Islet of Langerhans (tissue), 1 donor: ENCODE data around the gene FIGLA.
"Not testable (repeated sequence)": the region's sequence is repeated elsewhere in the genome, so short reads cannot be mapped to it uniquely, and the experiment has no call there.

Source experiments
- FAIRE-seq: peaks from one replicate; lab custom pipeline; 2011; peaks lifted over from hg19 to GRCh38; lab: Jason Lieb, UNC

Gene FIGLA

GRCh38 chr2:70807828-70808118 is 17.3 kb upstream of the FIGLA start:
- no peak for FAIRE-seq

- FAIRE-seq: no peak
Measured at GRCh38 chr2:70807102-70807827, 16.8 kb upstream of the FIGLA start.

- FAIRE-seq: no peak
Measured at GRCh38 chr2:70806620-70807019, 16.2 kb upstream of the FIGLA start.

GRCh38 chr2:70806013-70806412 is 15.6 kb upstream of the FIGLA start:
- no peak for FAIRE-seq

GRCh38 chr2:70801607-70802263 is 11.3 kb upstream of the FIGLA start:
- no peak for FAIRE-seq

- FAIRE-seq: no peak
Measured at GRCh38 chr2:70799706-70800105, 9.3 kb upstream of the FIGLA start.

- not testable (repeated sequence) for FAIRE-seq
Measured at GRCh38 chr2:70797996-70798395, 7.6 kb upstream of the FIGLA start.

GRCh38 chr2:70797506-70797905 is 7.1 kb upstream of the FIGLA start:
- no peak for FAIRE-seq

GRCh38 chr2:70796262-70796661 is 5.8 kb upstream of the FIGLA start:
- no peak for FAIRE-seq

- no peak for FAIRE-seq
Measured at GRCh38 chr2:70795164-70795995, 4.9 kb upstream of the FIGLA start.

GRCh38 chr2:70793450-70793849 is 3.0 kb upstream of the FIGLA start:
- no peak for FAIRE-seq

GRCh38 chr2:70789304-70790135 is 923 bp downstream of the FIGLA start:
- FAIRE-seq: no peak

- FAIRE-seq: no peak
Measured at GRCh38 chr2:70785137-70785911, 5.1 kb downstream of the FIGLA start.

- FAIRE-seq: no peak
Measured at GRCh38 chr2:70784320-70784719, 6.1 kb downstream of the FIGLA start.

- no peak for FAIRE-seq
Measured at GRCh38 chr2:70779911-70780545, 10.4 kb downstream of the FIGLA start.

- FAIRE-seq: no peak
Measured at GRCh38 chr2:70779491-70779890, 11.0 kb downstream of the FIGLA start.

- no peak for FAIRE-seq
Measured at GRCh38 chr2:70778676-70779075, 11.8 kb downstream of the FIGLA start.

GRCh38 chr2:70777450-70777849 is 13.0 kb downstream of the FIGLA start:
- no peak for FAIRE-seq

GRCh38 chr2:70776266-70776665 is 14.2 kb downstream of the FIGLA start:
- no peak for FAIRE-seq

GRCh38 chr2:70775141-70775540 is 15.3 kb downstream of the FIGLA start:
- no peak for FAIRE-seq

GRCh38 chr2:70772486-70773155 is 17.8 kb downstream of the FIGLA start:
- no peak for FAIRE-seq
